AG10803 (cell line): ENCODE measurements around the gene MYCL.
A peak's percentile ranks its signal among the peaks of the same experiment; 100 is the strongest.

Source experiments
- DNase-seq: peaks from one replicate; pipeline ENCODE4 v3.0.0; 2010; ENCODE audit warnings: low read depth
- H3K4me3 ChIP-seq: 2 replicates; pipeline ENCODE4 v1.5.1; 2011; ENCODE audit warnings: mild to moderate bottlenecking, low read length, control low read depth
- CTCF ChIP-seq: conservative IDR thresholded peaks from 2 replicates; pipeline ENCODE4 v1.5.1; 2011; ENCODE audit warnings: mild to moderate bottlenecking, low read length, control low read depth, inconsistent platforms

MYCL gene

GRCh38 chr1:39901714-39902459, at the start of gene MYCL:
MYCL (minus strand) TSS chr1:39901917; CDS start chr1:39901434, 483 bp downstream.
- peak; percentile 33 for DNase-seq
- H3K4me3 ChIP-seq, result peak within 1 kb of the TSS; percentile 62
- peak; percentile 54 for TF ChIP-seq CTCF

GRCh38 chr1:39949891-39950290, 48.2 kb upstream of the MYCL start:
- no peak for TF ChIP-seq CTCF
- no peak overlapping the region for H3K4me3 ChIP-seq
- no peak for DNase-seq

GRCh38 chr1:39947260-39947659, 45.5 kb upstream of the MYCL start:
- no peak for TF ChIP-seq CTCF
- no peak overlapping the region for H3K4me3 ChIP-seq
- DNase-seq, result no peak

- no peak for DNase-seq
- TF ChIP-seq CTCF, result no peak
- H3K4me3 ChIP-seq, result no peak overlapping the region
Measured at GRCh38 chr1:39946216-39946615, 44.5 kb upstream of the MYCL start.

- DNase-seq, result no peak
- H3K4me3 ChIP-seq, result no peak overlapping the region
- no peak for TF ChIP-seq CTCF
Measured at GRCh38 chr1:39944410-39945112, 42.8 kb upstream of the MYCL start.

GRCh38 chr1:39943471-39944290, 42.0 kb upstream of the MYCL start:
- no peak for TF ChIP-seq CTCF
- no peak for DNase-seq
- H3K4me3 ChIP-seq, result no peak overlapping the region
